OCI-LY7 (cell line): ENCODE results near the gene KLC1. TPM values are rescaled to one million over a fixed set of nuclear protein-coding genes. Genes with fewer than 3 reads are reported as not detected.

ENCODE experiments used
- BruUV-seq: library from RNA; stranded (reverse); fragments of 400-500 nt; replicated peaks from 2 replicates; lab custom pipeline; 2021; lab: Mats Ljungman, UMichigan
- CTCF ChIA-PET: fragments of 300-600 bp; sonication (Branson Sonifier 250); formaldehyde crosslinking; loops from one replicate; lab custom pipeline; 2022; ENCODE audit warnings: antibody characterized with exemption; ENCODE audit not compliant: unreplicated experiment; lab: Charles Lee
- POLR2A ChIA-PET: fragments of 300-600 bp; sonication (Branson Sonifier 250); formaldehyde crosslinking; loops from one replicate; lab custom pipeline; 2022; ENCODE audit warnings: antibody characterized with exemption; lab: Charles Lee
- DNase-seq: peaks from one replicate; pipeline ENCODE4 v3.0.0-alpha.2; 2015; ENCODE audit warnings: low spot score
- H2AFZ ChIP-seq: fragments of 200-600 bp; sonication (generic), shearing (Covaris generic); 2 replicates; pipeline ENCODE4 v1.6.1; 2014; ENCODE audit warnings: mild to moderate bottlenecking, antibody characterized with exemption, low read length, moderate library complexity
- H3K27ac ChIP-seq: fragments of 200-600 bp; sonication (generic); 2 replicates; pipeline ENCODE4 v1.5.1; 2014; ENCODE audit warnings: mixed run types, low read depth, mild to moderate bottlenecking, moderate library complexity, low read length, inconsistent platforms; ENCODE audit not compliant: poor library complexity, severe bottlenecking
- H3K36me3 ChIP-seq: fragments of 200-600 bp; sonication (generic); 2 replicates; pipeline ENCODE4 v1.6.1; 2014; ENCODE audit warnings: mild to moderate bottlenecking, antibody characterized with exemption, low read length, moderate library complexity, mixed read lengths; ENCODE audit not compliant: insufficient read depth
- H3K4me1 ChIP-seq: fragments of 200-600 bp; sonication (generic); 2 replicates; pipeline ENCODE4 v1.5.1; 2014; ENCODE audit warnings: mild to moderate bottlenecking, low read length; ENCODE audit not compliant: insufficient read depth, poor library complexity, severe bottlenecking
- H3K4me2 ChIP-seq: fragments of 200-600 bp; sonication (generic); 2 replicates; pipeline ENCODE4 v1.6.1; 2014; ENCODE audit warnings: mild to moderate bottlenecking, low read length
- H3K4me3 ChIP-seq: fragments of 200-600 bp; sonication (generic); 2 replicates; pipeline ENCODE4 v1.5.1; 2014; ENCODE audit warnings: mild to moderate bottlenecking, low read depth, low read length; ENCODE audit not compliant: poor library complexity, severe bottlenecking
- H3K79me2 ChIP-seq: fragments of 200-600 bp; sonication (generic); 2 replicates; pipeline ENCODE4 v1.6.1; 2016; ENCODE audit warnings: low read depth, mild to moderate bottlenecking, low read length, moderate library complexity, mixed read lengths; ENCODE audit not compliant: insufficient read depth
- H3K9me2 ChIP-seq: fragments of 200-600 bp; sonication (generic); 2 replicates; pipeline ENCODE4 v1.6.1; 2016; ENCODE audit warnings: mild to moderate bottlenecking, low read length, mixed read lengths; ENCODE audit not compliant: insufficient read depth
- H3K9me3 ChIP-seq: fragments of 200-600 bp; sonication (generic); 2 replicates; pipeline ENCODE4 v1.6.1; 2014; ENCODE audit warnings: mild to moderate bottlenecking, mixed run types, low read length, mixed read lengths
- H4K20me1 ChIP-seq: fragments of 200-600 bp; sonication (generic); 2 replicates; pipeline ENCODE4 v1.6.1; 2014; ENCODE audit warnings: mild to moderate bottlenecking, antibody characterized with exemption, low read length, moderate library complexity, mixed read lengths; ENCODE audit not compliant: insufficient read depth
- CTCF ChIP-seq: fragments of 200-600 bp; sonication (generic); conservative IDR thresholded peaks from 2 replicates; pipeline ENCODE4 v1.5.1; 2014; ENCODE audit warnings: mild to moderate bottlenecking, antibody characterized with exemption, low read length, moderate library complexity, mixed read lengths
- EZH2phosphoT487 ChIP-seq: fragments of 200-600 bp; sonication (generic); IDR thresholded peaks from 2 replicates; pipeline ENCODE4 v1.6.1; 2018; ENCODE audit warnings: low read depth, borderline replicate concordance, mild to moderate bottlenecking, mixed run types, antibody characterized with exemption, low read length, moderate library complexity, mixed read lengths
- intact Hi-C: fragments of 100-400 bp; cut with micrococcal nuclease; formaldehyde crosslinking; loops from one replicate; pipeline ENCODE4 v1.10.0; 2022; ENCODE audit not compliant: unreplicated experiment
- total RNA-seq, 2 experiments: library from RNA; depleted of rRNA in 1 of 2; stranded (reverse); fragments of >200 nt in 1 of 2; shearing (Covaris generic) in 1 of 2; gene quantifications; 2 replicates each; pipeline ENCODE4 v1.2.3, GENCODE V29; 2014 to 2022

The KLC1 gene
- total RNA-seq, 2 experiments from 2014 or later: 147 to 157 TPM

- BruUV-seq: no TSS peak
- Histone ChIP-seq H3K27ac (peak overlapping the region; percentile 56), H3K4me3 (peak overlapping the region; percentile 8), H3K9me2 (no peaks in the 10 kb centered on the region), H3K4me1 (peaks cover 46% of the 10 kb centered on the region), H4K20me1 (no peaks in the 10 kb centered on the region), H3K36me3 (no peaks in the 10 kb centered on the region), H3K79me2 (no peaks in the 10 kb centered on the region), H2AFZ (peak overlapping the region; percentile 78), H3K9me3 (no peaks in the 10 kb centered on the region), H3K4me2 (peak overlapping the region; percentile 60)
- intact Hi-C loops: loop anchor here (1.0 to 2.0 kb wide), 2 partner anchors 34 to 57 kb away; partner anchors contain the start of genes XRCC3 and ZFYVE21
- DNase-seq: peak; percentile 92
- CTCF ChIA-PET: interaction anchor here (1.4 kb wide), 1 partner anchor 58 kb away, joined by 3 read pairs; no protein-coding TSS in a partner anchor
- TF ChIP-seq CTCF (0 out of 2 replicates have a peak, but pooled peaks have one; percentile 32), EZH2phosphoT487 (no peak)
- POLR2A ChIA-PET: interaction anchor here (0.5 to 1.1 kb wide), 4 partner anchors 14 to 43 kb away, joined by 3 to 4 read pairs (median 3); partner anchors contain the start of genes XRCC3 and ZFYVE21
These were observed 119.5 kb downstream of the KLC1 start for GRCh38 chr14:103748534-103748857.

GRCh38 chr14:103749452-103749851 is 120.4 kb downstream of the KLC1 start:
- no peaks in the 10 kb centered on the region for H3K9me2 ChIP-seq
- ChIA-PET CTCF (interaction anchor here (1.4 kb wide), 1 partner anchor 57 kb away, joined by 3 read pairs; no protein-coding TSS in a partner anchor), POLR2A (no interaction called here)
- 0 out of 2 replicates have a peak overlapping the region, but pooled peaks have one; percentile 7 for H3K4me2 ChIP-seq
- no peak overlapping the region for H3K27ac ChIP-seq
- H2AFZ ChIP-seq: peak overlapping the region; percentile 78; the same call in 1 of the 2 replicates
- no TSS peak for BruUV-seq
- peaks cover 37% of the 10 kb centered on the region for H3K4me1 ChIP-seq
- no peaks in the 10 kb centered on the region for H3K79me2 ChIP-seq
- no peak overlapping the region for H3K4me3 ChIP-seq
- intact Hi-C loops: loop anchor here (2.0 kb wide), 1 partner anchor 35 kb away; the partner anchor contains the start of genes XRCC3 and ZFYVE21
- no peaks in the 10 kb centered on the region for H3K36me3 ChIP-seq
- no peaks in the 10 kb centered on the region for H3K9me3 ChIP-seq
- DNase-seq: no peak
- TF ChIP-seq CTCF: no peak
- TF ChIP-seq EZH2phosphoT487: no peak
- H4K20me1 ChIP-seq: no peaks in the 10 kb centered on the region

- TF ChIP-seq CTCF (peak; percentile 65), EZH2phosphoT487 (no peak)
- no peaks in the 10 kb centered on the region for H4K20me1 ChIP-seq
- intact Hi-C loops: loop anchor here (2.0 kb wide), 1 partner anchor 35 kb away; the partner anchor contains the start of genes XRCC3 and ZFYVE21
These were observed 120.8 kb downstream of the KLC1 start for GRCh38 chr14:103749860-103750259.

More at GRCh38 chr14:103749860-103750259, 120.8 kb downstream of the KLC1 start:
- no peaks in the 10 kb centered on the region for H3K79me2 ChIP-seq
- no peak overlapping the region for H2AFZ ChIP-seq
- H3K4me1 ChIP-seq: peaks cover 33% of the 10 kb centered on the region
- H3K36me3 ChIP-seq: no peaks in the 10 kb centered on the region
- H3K4me2 ChIP-seq: no peak overlapping the region
- no peaks in the 10 kb centered on the region for H3K9me3 ChIP-seq
- H3K27ac ChIP-seq: no peak overlapping the region
- CTCF ChIA-PET: no interaction called here
- peak; percentile 27 for DNase-seq
- no peak overlapping the region for H3K4me3 ChIP-seq
- POLR2A ChIA-PET: no interaction called here
- no peaks in the 10 kb centered on the region for H3K9me2 ChIP-seq
- BruUV-seq: no TSS peak
